DMS79 (cell line): Measurements from ENCODE around the gene CENPN.

Experiments
- DNase-seq: peaks from one replicate; lab custom pipeline; 2025; lab: John Stamatoyannopoulos, UW

The CENPN gene

GRCh38 chr16:80991792-80992430 lies 15.1 kb upstream of the CENPN start:
- DNase-seq, result no peak

GRCh38 chr16:80992676-80993293 lies 14.2 kb upstream of the CENPN start:
- no peak for DNase-seq

GRCh38 chr16:80993307-80993706 lies 13.7 kb upstream of the CENPN start:
- DNase-seq, result no peak

DNA sequence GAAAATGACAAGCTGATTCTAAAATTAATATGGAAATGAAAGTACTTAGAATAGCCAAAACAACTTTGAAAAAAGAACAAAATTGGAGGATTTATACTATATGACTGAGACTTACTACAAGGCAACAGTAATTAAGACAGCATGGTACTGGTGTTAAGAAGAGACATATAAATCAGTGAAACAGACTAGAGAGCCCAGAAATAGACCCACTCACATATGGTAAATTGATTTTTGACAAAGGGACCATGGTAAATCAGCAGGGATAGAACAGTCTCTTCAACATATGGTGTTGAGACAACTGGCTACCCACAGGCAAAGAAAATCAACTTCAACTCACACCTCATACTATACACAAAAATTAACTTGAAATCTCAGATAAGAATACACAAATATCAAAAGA lies 13.2 kb upstream of the CENPN start:
- no peak for DNase-seq

- no peak for DNase-seq
Measured at GRCh38 chr16:80994451-80994850, 12.6 kb upstream of the CENPN start.

DNA sequence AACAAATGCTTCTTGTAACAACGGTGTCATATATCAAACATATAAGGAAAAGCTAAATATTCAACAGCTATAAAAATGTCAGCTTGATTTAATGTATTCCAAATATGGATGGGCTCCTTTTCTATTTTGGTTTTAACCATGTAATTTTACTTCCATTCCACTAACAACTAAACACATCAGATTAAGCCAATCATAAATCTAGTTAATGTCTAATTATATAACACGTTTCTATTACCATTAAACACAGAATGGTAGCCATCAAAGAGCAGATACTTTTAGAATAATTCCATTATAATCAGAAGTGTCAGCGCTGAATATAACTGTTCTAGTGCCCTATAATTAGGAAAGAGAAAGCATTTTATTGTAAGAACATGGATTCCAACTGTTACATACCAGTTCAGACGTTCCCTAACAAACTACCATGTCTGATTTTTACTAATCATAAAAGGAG lies 10.3 kb upstream of the CENPN start:
- DNase-seq, result no peak

- no peak for DNase-seq
Measured at GRCh38 chr16:80997139-80997798, 9.7 kb upstream of the CENPN start.

DNA sequence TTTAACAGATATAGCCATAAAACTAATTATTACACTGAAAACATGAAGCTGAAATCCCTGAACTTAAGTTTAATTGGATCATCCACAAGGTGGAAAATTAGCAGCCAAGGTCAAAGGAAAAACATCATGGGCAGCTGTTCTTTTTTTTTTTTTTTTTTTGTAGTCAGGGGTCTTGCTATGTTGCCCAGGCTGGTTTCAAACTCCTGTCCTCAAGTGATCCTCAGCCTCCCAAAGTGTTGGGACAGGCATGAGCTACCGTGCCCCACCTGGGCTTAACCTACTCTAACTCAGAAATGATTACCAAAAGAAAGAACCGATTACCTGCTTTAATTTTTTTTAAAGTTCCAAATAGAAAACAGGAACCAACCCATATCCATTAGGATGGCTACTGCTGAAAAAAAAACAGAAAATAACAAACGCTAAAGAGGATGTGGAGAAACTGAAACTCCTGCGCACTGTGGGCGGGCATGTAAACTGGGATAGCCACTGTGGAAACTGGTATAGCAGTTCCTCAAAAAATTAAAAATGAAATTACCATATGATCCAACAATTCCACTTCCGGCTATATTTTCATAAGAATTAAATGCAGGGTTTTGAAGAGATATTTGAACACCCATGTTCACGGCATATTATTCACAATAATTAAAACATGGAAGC lies 8.9 kb upstream of the CENPN start:
- no peak for DNase-seq

DNA sequence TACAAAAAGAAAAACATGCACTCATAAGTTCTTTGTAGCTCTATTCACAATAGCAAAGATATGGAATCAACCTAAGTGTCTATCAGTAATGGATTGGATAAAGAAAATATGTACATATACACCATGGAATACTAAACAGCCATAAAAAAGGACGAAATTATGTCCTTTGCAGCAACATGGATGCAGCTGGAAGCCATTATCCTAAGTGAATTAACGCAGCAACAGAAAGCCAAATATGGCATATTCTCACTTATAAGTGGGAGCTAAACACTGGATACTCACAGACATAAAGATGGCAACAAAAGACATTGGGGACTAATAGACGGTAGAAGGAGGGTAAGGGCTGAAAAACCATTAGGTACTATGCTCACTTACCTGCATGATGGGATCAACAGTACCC lies 6.1 kb upstream of the CENPN start:
- no peak for DNase-seq

DNA sequence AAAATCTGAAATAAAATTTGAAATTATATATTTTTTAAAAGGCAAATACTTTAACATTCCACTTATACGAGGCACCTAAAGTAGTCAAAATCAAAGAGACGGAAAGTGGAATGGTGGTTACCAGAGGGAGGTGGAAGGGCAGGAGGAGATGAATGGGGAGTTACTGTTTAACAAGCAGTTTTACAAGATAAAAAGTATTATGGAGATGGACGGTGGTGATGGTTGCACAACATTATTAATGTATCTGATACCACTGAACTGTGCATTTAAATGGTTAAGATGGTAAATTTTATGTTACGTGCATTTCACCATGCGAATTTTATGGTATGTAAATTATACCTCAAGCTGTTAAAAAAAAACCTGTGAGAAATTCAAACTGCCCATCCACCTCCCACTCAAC lies 5.7 kb upstream of the CENPN start:
- no peak for DNase-seq

GRCh38 chr16:81003064-81003463 lies 4.0 kb upstream of the CENPN start:
- no peak for DNase-seq

DNA sequence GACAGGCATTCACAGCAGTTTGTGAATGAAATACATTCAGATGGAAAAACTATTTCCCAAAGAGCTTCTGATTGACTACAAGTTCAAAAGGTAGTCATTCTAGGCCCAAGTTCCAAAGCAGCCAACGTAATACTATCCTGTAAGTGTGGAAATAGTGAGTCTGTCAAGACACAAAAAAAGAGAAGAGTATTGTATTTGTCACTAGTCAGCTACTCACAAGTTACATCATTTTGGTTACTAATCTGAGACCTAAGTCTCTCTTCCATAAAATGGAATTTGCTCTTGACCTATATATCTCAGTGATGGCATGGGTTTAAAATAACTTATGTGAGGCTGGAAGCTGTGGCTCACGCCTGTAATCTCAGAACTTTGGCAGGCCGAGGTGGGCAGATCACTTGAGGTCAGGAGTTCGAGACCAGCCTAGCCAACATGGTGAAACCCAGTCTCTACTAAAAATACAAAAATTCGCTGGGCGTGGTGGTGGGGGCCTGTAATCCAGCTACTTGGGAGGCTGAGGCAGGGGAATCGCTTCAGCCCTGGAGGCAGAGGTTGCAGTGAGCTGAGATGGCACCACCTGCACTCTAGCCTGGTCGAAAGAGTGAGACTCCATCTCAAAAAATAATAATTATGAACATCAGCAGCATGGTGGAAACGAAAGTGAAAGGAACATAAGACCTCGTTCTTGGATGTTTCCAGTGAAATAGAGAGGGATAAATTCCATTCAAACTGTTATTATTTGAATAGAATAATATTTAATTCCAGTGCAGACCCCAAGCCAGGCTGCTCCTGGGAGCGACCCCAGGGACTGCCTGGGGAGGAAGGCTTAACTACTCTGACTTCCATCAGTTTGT lies 3.2 kb upstream of the CENPN start:
- no peak for DNase-seq

- no peak for DNase-seq
Measured at GRCh38 chr16:81004646-81005353, 2.2 kb upstream of the CENPN start.

GRCh38 chr16:81005610-81006161 lies 1.3 kb upstream of the CENPN start:
- DNase-seq, result no peak

- DNase-seq, result no peak
Measured at GRCh38 chr16:81006211-81006812, 702 bp upstream of the CENPN start.

- DNase-seq, result no peak
Measured at GRCh38 chr16:81008505-81008789, 1.4 kb downstream of the CENPN start.

- no peak for DNase-seq
Measured at GRCh38 chr16:81012974-81013373, 6.0 kb downstream of the CENPN start.

DNA sequence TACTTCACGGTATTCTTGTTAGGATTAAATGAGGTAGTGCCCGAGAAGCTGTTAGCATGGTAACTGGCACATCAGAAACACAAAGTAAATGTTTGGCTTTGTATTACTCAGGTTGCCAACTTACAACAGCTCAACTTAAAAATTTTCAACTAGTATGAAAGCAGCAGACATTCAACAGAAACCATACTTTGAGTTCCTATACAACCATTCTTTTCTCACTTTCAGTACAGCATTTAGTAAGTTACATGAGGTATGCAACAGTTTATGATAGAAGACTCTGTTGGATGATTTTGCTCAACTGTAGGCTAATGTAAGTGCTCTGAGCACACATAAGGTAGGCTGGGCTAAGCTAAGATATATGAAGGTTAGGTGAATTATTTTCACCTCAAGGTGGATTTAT lies 7.7 kb downstream of the CENPN start:
- DNase-seq, result no peak

GRCh38 chr16:81018496-81018895 lies 11.5 kb downstream of the CENPN start:
- DNase-seq, result no peak

- DNase-seq, result no peak
Measured at GRCh38 chr16:81026429-81026828, 19.4 kb downstream of the CENPN start.
